Stimulated activated CD8-positive, alpha-beta memory T cell treated with anti-CD3 and anti-CD28 coated beads, Interleukin-12 subunit alpha, Interleukin-12 subunit beta, amount 100 ng/mL, for 4 hours (primary cell): Measurements from ENCODE around the gene TIGD1.
"Not testable (repeated sequence)": the region's sequence is repeated elsewhere in the genome, so short reads cannot be mapped to it uniquely, and the experiment has no call there.

Experiments used
- DNase-seq: peaks from one replicate; pipeline ENCODE4 v3.0.0-alpha.2; 2020; ENCODE audit warnings: low read depth

TIGD1 gene

GRCh38 chr2:232539298-232540231 is 10.8 kb downstream of the TIGD1 start, which contains the start of gene CHRNG:
Gene CHRNG, plus strand, starts transcription at chr2:232539692. Its CDS starts 56 bp downstream, at chr2:232539748.
- no peak for DNase-seq

GRCh38 chr2:232538671-232539070 is 11.7 kb downstream of the TIGD1 start:
- DNase-seq, result no peak

DNA sequence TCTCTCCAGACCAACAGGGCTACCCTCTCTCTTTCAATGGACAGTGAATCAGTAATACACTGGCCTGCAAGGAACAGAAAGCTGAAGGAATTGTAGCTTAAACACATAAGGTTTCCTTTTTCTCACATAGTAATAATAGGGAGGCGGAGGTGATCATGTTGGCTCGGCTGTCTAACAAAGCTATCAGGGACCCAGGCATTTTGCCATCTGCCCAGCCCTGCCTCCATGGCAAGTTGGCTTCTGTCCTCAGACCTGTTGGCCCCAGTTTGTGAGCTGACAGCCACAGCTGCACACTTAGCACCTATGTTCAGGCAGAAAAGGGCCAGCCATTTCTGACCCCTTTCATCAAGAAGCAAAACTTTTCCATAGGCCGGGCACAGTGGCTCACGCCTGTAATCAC is 12.9 kb downstream of the TIGD1 start:
- no peak for DNase-seq

- no peak for DNase-seq
Observed at GRCh38 chr2:232537079-232537478, 13.3 kb downstream of the TIGD1 start.

DNA sequence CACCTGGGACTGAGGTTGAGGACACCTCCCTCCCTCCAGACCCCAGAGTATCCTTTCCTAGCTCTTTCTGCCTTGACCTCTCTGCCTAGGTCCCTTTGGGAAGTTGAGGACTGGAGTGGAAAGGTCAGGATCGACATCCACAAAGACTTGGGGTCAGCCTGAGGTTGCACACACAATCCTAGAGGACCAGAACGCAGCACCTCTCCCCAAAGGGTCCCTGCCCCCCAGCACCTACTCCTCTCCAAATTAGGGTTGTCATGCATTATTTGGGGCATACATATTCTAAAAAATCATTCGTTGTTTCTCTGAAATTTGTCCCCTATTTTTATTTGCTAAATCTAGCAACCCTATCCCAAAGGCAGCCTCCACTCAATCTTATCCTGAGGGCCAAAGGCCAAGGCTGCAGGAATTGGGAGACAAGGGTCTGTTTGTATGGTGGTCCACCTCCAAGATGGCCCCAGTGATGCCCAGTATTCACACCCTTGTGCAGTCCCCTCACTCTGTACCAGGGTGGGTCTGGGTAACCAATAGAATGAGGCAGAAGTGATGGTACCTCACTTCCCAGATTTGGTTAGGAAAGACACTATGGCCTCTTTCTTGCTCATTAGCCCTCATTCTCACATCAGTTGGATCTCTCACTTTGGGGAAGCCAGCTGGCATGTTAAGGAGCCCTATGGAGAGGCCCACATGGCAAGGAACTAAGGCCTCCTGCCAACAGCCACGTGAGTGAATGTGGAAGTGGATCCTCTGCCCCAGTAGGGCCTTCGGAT is 14.4 kb downstream of the TIGD1 start:
- no peak for DNase-seq

DNA sequence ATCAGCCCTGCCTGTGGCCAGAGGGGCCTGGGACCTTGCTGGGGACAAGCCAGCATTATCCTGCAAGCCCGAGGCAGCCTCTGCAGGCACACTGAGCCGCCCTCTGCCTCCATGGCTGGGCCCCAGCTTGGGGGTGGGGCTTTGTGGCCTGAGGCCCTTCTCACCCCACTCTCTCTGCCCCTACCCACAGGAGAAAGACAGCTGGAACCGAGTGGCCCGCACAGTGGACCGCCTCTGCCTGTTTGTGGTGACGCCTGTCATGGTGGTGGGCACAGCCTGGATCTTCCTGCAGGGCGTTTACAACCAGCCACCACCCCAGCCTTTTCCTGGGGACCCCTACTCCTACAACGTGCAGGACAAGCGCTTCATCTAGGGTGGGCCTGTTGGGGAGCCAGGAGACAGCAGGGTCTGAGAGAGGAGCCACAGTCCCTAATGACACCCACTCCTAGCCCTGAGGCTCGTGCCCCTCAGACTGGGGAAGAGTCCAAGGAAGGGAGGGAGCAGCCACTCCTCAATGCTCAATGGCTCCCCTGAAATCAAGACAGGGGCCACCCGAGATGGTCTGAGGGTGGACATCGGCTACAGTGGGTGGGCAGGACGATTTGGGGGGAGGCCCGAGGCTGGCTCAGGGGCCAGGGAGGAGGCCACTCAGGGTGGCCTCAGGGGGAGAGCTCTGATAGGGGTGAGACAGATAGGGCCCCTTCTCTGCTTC is 15.3 kb downstream of the TIGD1 start:
- no peak for DNase-seq

DNA sequence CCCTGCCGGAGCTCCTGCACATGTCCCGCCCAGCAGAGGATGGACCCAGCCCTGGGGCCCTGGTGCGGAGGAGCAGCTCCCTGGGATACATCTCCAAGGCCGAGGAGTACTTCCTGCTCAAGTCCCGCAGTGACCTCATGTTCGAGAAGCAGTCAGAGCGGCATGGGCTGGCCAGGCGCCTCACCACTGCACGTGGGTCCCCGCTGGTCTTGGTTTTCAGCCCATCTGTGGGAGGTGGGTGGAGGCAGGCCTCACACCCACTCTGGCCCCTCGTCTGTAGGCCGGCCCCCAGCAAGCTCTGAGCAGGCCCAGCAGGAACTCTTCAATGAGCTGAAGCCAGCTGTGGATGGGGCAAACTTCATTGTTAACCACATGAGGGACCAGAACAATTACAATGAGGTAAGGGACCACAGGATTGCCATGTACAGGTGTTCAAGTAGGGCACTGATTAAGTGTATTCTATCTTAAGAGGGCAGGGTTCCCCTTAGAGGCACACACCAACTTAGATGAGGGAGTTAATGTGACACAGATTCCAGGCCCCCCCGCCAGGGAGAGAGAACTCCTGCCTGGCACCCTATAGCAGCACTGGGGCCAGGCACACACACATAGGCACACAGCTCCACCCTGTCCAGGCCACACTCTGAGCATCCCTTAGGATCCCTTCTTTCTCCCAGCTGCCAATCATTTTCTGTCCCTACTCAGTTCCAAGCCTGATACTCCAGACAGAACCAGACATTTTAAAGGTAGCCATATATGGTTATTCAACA is 16.2 kb downstream of the TIGD1 start:
- no peak for DNase-seq

- DNase-seq, result not testable (repeated sequence)
Observed at GRCh38 chr2:232532821-232533220, 17.5 kb downstream of the TIGD1 start.

- no peak for DNase-seq
Observed at GRCh38 chr2:232532419-232532818, 17.9 kb downstream of the TIGD1 start.

DNA sequence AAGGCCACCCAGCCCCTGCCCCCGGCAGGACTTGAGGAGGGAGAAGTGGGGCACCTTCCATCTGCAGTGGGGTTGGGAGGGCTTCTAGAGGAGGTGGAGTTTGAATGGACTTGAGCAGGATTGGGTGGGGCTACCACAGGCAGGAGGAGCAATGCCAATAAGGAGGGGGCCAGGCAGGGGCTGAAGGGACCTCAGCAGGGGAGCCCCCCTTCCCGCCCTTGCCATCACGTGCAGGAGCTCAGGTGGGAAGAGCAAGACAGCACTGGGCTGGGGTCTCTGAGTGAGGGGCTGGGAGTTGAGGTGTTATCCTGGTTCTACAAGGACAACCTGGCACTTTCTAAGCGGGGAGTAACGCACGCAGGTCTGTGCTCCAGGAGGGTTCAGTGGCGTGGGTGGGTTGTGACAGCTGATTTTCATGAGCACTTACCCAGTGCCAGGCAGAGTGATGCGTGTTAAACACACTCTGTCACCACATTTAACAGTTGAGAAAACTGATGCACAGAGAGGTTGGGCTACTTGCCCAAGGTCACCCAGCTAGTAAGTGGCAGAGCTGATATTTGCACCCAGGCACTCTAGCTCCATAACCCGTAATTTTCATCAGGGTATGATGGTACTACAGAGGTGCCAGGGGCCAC is 19.6 kb downstream of the TIGD1 start:
- DNase-seq, result no peak

DNA sequence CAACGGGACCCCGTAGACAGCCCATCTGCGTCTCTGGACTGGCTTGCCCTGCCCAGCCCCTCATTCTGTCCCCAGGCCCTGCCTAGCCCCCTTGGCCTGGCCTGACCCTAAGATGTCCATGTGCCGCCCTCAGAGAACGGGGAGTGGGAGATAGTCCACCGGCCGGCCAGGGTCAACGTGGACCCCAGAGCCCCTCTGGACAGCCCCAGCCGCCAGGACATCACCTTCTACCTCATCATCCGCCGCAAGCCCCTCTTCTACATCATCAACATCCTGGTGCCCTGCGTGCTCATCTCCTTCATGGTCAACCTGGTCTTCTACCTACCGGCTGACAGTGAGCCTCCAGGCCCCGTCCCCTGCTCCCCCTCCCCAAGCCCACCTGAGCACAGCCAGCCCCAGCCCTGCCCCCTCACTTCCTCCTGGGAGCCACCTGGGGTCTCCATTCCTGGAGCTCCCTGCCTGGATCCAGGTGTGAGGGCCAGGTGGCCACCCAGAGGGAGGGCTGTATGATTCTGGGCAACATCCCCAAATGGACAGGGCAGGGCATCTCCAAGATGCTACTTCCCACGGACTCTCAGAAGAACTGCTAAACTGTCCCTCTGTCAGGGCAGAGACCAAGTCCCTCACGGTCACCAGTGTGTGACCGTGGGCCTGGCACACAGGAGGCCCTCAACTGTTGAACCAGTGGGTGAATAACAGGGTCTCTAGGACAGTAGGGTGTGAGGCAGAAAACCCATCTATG is 20.4 kb downstream of the TIGD1 start:
- no peak for DNase-seq

- DNase-seq, result no peak
Observed at GRCh38 chr2:232528746-232529460, 21.5 kb downstream of the TIGD1 start.

GRCh38 chr2:232527905-232528470 is 22.4 kb downstream of the TIGD1 start:
- DNase-seq, result no peak

GRCh38 chr2:232526372-232526941 is 23.9 kb downstream of the TIGD1 start:
- DNase-seq, result no peak

- DNase-seq, result no peak
Observed at GRCh38 chr2:232525791-232526371, 24.5 kb downstream of the TIGD1 start, which contains the start of gene CHRND. Gene CHRND, plus strand, starts transcription at chr2:232526160. Its CDS starts 56 bp downstream, at chr2:232526216.

DNA sequence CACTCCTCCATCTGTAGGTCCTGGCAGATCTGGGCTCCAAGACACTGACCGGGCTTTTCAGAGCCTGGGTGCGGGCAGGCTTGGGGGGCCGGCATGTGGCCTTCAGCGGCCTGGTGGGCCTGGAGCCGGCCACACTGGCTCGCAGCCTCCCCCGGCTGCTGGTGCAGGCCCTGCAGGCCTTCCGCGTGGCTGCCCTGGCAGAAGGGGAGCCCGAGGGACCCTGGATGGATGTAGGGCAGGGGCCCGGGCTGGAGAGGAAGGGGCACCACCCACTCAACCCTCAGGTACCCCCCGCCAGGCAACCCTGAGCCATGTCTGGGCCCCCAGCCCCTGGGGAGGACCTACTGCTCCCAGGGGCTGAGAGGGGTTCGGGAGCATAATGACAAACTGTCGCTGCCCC is 25.2 kb downstream of the TIGD1 start:
- no peak for DNase-seq

DNA sequence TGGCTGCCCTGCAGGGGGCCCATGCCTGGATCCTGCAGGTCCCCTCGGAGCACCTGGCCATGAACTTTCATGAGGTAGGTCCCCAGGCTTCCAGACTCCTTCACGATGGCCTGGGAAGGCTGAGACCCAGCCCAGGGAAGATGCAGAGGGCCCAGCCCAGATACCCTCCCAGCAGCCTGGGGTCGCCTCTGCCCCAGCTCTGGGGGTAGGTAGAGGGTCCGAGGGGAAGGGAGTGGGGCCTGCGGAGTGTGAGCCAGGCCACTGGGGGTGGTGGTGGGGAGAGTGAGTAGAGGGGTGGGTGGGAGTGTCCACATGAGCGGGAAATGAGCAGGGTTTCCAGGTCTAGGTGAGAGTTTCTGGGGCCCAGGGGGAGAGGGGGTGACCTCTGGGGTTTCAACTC is 25.6 kb downstream of the TIGD1 start:
- DNase-seq, result no peak
